ENCODE measurements around the gene CFAP68. TPM values are rescaled to one million over a fixed set of nuclear protein-coding genes. Genes with fewer than 3 reads are reported as not detected.

The CFAP68 gene
- total RNA-seq, 4 donors from 2014 or later = 19.4 to 30.9 (median 24.6) TPM

GRCh38 chr11:111886844-111887243 is 7.5 kb downstream of the CFAP68 start:
- no peak for TF ChIP-seq CTCF (IDR thresholded peaks at IDR 0.05; ENCODE audit: low read depth)

- no peak for TF ChIP-seq CTCF (IDR thresholded peaks at IDR 0.05; ENCODE audit: low read depth)
Observed at GRCh38 chr11:111905411-111905810, 26.1 kb downstream of the CFAP68 start.

GRCh38 chr11:111906680-111907079 is 27.3 kb downstream of the CFAP68 start:
- TF ChIP-seq CTCF (IDR thresholded peaks at IDR 0.05; ENCODE audit: low read depth) = no peak

GRCh38 chr11:111908639-111909305 is 29.4 kb downstream of the CFAP68 start:
- no peak for TF ChIP-seq CTCF (IDR thresholded peaks at IDR 0.05; ENCODE audit: low read depth)

- TF ChIP-seq CTCF (IDR thresholded peaks at IDR 0.05; ENCODE audit: low read depth) = no peak
Observed at GRCh38 chr11:111909378-111909777, 30.0 kb downstream of the CFAP68 start.

- TF ChIP-seq CTCF (IDR thresholded peaks at IDR 0.05; ENCODE audit: low read depth) = no peak
Observed at GRCh38 chr11:111910676-111911562, 31.6 kb downstream of the CFAP68 start.

Measured in subcutaneous adipose tissue (tissue), 4 donors.